ENCODE data around the gene FST. TPM values are rescaled to one million over a fixed set of nuclear protein-coding genes. Genes with fewer than 3 reads are reported as not detected.
A peak's percentile ranks its signal among the peaks of the same experiment; 100 is the strongest.

The FST gene
- total and polyA plus RNA-seq, 2 of the 13 experiments (the other 11 are each of a cell fraction or from before 2014, with no cell fraction given): 38.6 to 136 TPM

DNA sequence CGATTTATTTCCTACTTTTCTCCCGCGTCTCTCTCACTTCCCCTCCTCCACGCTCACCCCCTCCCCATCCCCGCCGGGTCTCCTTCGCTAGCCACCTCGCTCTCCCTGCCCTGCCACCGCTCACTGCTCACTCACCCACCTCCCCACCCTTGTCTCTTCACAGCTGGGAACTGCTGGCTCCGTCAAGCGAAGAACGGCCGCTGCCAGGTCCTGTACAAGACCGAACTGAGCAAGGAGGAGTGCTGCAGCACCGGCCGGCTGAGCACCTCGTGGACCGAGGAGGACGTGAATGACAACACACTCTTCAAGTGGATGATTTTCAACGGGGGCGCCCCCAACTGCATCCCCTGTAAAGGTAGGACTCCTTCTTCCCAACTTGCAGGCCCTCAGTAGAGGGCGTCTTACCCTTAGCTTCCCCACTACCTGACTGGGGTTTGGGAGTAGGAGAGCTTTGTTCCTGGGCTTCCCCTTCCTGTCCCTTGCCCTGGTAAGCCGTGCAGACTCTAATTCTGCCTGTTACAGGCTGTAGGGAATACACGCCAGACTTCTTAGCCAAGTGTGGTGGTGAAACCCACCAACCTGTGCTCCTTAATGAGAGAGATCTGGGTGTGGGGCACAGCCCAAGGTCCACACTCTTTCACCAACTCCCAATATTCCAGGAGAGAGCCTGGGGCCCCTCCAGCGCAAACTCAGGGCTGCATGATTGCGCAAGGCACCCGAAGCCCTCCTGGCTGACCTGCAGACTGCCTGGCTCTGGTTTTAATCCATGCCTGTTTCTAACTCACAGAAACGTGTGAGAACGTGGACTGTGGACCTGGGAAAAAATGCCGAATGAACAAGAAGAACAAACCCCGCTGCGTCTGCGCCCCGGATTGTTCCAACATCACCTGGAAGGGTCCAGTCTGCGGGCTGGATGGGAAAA lies 2.5 kb downstream of the FST start (continued):
- TF ChIP-seq ZBTB8A (CRISPR knock-in tag; IDR thresholded peaks at IDR 0.05; ENCODE audit: borderline replicate concordance, low read depth): no peak
- no peak for TF ChIP-seq BRCA1 (CRISPR knock-in tag; IDR thresholded peaks at IDR 0.05)
- peak; percentile 79; the same call in 1 of the 2 replicates for TF ChIP-seq DMAP1 (CRISPR knock-in tag; IDR thresholded peaks at IDR 0.05)
- TF ChIP-seq RBFOX2 (IDR thresholded peaks at IDR 0.05; ENCODE audit: low read depth, low read length): peak; percentile 56
- no peak for TF ChIP-seq HOXA7 (CRISPR knock-in tag; IDR thresholded peaks at IDR 0.05)
- TF ChIP-seq ATM (IDR thresholded peaks at IDR 0.05; ENCODE audit: borderline replicate concordance): no peak
- TF ChIP-seq ZNF550 (CRISPR knock-in tag; IDR thresholded peaks at IDR 0.05; ENCODE audit: borderline replicate concordance): no peak
- TF ChIP-seq ZSCAN30 (CRISPR knock-in tag; IDR thresholded peaks at IDR 0.05): 0 out of 2 replicates have a peak, but pooled peaks have one; percentile 41
- TF ChIP-seq PITX1 (CRISPR knock-in tag; IDR thresholded peaks at IDR 0.05): peak; percentile 96
- TF ChIP-seq, protein P1, sequence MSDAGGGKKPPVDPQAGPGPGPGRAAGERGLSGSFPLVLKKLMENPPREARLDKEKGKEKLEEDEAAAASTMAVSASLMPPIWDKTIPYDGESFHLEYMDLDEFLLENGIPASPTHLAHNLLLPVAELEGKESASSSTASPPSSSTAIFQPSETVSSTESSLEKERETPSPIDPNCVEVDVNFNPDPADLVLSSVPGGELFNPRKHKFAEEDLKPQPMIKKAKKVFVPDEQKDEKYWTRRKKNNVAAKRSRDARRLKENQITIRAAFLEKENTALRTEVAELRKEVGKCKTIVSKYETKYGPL (CRISPR knock-in tag; IDR thresholded peaks at IDR 0.05): no peak
- peak; percentile 42 for TF ChIP-seq SIN3A (IDR thresholded peaks at IDR 0.05; ENCODE audit: borderline replicate concordance, low read depth, low read length)
- TF ChIP-seq, protein P2, sequence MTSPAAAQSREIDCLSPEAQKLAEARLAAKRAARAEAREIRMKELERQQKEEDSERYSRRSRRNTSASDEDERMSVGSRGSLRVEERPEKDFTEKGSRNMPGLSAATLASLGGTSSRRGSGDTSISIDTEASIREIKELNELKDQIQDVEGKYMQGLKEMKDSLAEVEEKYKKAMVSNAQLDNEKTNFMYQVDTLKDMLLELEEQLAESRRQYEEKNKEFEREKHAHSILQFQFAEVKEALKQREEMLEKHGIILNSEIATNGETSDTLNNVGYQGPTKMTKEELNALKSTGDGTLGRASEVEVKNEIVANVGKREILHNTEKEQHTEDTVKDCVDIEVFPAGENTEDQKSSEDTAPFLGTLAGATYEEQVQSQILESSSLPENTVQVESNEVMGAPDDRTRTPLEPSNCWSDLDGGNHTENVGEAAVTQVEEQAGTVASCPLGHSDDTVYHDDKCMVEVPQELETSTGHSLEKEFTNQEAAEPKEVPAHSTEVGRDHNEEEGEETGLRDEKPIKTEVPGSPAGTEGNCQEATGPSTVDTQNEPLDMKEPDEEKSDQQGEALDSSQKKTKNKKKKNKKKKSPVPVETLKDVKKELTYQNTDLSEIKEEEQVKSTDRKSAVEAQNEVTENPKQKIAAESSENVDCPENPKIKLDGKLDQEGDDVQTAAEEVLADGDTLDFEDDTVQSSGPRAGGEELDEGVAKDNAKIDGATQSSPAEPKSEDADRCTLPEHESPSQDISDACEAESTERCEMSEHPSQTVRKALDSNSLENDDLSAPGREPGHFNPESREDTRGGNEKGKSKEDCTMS (CRISPR knock-in tag; conservative IDR thresholded peaks at IDR 0.05): no peak
- peak; percentile 82 for TF ChIP-seq HDAC1 (CRISPR knock-in tag; IDR thresholded peaks at IDR 0.05)
- TF ChIP-seq UBTF (CRISPR knock-in tag; IDR thresholded peaks at IDR 0.05): peak; percentile 64
- TF ChIP-seq HNRNPUL1 (IDR thresholded peaks at IDR 0.05; ENCODE audit: low read depth, low read length): no peak
- peak; percentile 70 for TF ChIP-seq ZNF501 (CRISPR knock-in tag; IDR thresholded peaks at IDR 0.05)
- peak; percentile 72; the same call in 1 of the 2 replicates for TF ChIP-seq ZNF598 (CRISPR knock-in tag; IDR thresholded peaks at IDR 0.05; ENCODE audit: borderline replicate concordance)
- TF ChIP-seq, protein P3, sequence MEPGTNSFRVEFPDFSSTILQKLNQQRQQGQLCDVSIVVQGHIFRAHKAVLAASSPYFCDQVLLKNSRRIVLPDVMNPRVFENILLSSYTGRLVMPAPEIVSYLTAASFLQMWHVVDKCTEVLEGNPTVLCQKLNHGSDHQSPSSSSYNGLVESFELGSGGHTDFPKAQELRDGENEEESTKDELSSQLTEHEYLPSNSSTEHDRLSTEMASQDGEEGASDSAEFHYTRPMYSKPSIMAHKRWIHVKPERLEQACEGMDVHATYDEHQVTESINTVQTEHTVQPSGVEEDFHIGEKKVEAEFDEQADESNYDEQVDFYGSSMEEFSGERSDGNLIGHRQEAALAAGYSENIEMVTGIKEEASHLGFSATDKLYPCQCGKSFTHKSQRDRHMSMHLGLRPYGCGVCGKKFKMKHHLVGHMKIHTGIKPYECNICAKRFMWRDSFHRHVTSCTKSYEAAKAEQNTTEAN (CRISPR knock-in tag; conservative IDR thresholded peaks at IDR 0.05): peak; percentile 91
- TF ChIP-seq, protein P4, sequence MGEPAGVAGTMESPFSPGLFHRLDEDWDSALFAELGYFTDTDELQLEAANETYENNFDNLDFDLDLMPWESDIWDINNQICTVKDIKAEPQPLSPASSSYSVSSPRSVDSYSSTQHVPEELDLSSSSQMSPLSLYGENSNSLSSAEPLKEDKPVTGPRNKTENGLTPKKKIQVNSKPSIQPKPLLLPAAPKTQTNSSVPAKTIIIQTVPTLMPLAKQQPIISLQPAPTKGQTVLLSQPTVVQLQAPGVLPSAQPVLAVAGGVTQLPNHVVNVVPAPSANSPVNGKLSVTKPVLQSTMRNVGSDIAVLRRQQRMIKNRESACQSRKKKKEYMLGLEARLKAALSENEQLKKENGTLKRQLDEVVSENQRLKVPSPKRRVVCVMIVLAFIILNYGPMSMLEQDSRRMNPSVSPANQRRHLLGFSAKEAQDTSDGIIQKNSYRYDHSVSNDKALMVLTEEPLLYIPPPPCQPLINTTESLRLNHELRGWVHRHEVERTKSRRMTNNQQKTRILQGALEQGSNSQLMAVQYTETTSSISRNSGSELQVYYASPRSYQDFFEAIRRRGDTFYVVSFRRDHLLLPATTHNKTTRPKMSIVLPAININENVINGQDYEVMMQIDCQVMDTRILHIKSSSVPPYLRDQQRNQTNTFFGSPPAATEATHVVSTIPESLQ (CRISPR knock-in tag; conservative IDR thresholded peaks at IDR 0.05): no peak; the same call in 1 of the 2 replicates
- TF ChIP-seq REXO4 (CRISPR knock-in tag; IDR thresholded peaks at IDR 0.05; ENCODE audit: borderline replicate concordance): no peak

Measured in HepG2 (cell line).